Activated CD4-positive, alpha-beta T cell treated with anti-CD3 and anti-CD28 coated beads, Interleukin-2, amount 50 U/mL, for 16 hours (primary cell): ENCODE measurements around the gene CARMIL1.
A peak's percentile ranks its signal among the peaks of the same experiment; 100 is the strongest.
"Not testable (repeated sequence)": the region's sequence is repeated elsewhere in the genome, so short reads cannot be mapped to it uniquely, and the experiment has no call there.

Source experiments
- DNase-seq: peaks from one replicate; pipeline ENCODE4 v3.0.0-alpha.2; 2020

The CARMIL1 gene

DNA sequence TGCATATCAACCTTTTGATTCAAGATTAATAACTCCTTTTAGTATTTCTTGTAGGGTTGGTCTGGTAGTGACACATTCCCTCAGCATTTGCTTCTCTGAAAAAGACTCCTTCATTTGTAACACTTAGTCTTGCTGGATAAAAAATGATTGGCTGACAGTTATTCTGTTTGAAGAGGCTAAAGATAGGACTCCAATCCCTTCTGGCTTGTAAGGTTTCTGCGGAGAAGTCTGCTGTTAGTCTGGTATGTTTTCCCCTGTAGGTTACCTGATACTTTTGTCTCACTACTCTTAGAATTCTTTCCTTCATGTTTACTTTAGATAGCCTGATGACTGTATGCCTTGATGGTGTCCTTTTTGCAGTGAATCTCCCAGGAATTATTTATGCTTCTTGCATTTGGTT is 96.0 kb downstream of the CARMIL1 start:
- no peak for DNase-seq

DNA sequence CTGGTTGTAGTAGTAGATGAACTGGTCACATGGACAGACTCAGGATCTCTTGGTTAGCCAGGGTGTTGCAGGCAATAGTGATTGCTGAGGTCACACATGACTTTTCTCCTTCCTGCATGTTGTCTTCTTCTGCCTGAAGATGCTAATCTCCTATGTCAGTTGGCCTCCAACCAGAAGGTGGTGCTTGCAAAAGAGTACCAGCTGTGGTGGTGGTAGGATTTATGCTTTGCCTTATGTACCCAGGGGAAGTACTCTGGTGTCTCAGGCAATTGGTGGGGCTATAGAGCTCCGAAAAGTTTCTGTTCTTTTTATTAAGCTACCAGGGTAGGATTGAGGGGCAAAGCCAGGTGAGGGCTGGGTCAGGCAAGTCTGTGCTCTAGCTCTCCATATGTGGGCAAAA is 98.5 kb downstream of the CARMIL1 start:
- no peak for DNase-seq

DNA sequence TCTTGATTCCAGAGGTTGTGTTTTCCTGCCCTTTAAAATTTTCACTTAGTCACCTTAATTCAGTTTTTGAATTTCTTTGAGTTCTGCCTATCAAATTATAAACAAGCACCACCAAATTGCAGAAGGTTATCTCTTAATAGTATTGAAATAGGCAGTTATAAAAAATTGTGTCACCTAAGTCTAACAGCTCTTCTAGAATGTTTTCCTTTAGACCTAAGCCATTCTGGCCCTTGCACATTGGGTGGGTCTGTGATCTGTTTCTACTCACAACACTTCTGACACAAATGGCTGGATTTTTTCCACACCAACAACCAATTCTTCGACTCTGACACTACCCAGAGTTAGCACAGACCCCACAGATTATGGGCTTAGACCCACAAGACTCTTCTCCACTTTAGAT is 101.9 kb downstream of the CARMIL1 start:
- DNase-seq: no peak

DNA sequence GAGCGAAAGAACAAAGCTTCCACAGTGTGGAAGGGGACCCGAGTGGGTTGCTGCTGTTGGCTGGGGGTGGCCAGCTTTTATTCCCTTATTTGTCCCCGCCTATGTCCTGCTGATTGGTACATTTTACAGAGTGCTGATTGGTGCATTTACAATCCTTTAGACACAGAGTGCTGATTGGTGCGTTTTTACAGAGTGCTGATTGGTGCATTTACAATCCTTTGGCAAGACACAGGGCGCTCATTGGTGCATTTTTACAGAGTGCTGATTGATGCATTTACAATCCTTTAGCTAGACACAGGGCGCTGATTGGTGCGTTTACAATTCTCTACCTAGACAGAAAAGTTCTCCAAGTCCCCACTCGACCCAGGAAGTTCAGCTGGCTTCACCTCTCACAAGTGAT is 103.3 kb downstream of the CARMIL1 start:
- not testable (repeated sequence) for DNase-seq

DNA sequence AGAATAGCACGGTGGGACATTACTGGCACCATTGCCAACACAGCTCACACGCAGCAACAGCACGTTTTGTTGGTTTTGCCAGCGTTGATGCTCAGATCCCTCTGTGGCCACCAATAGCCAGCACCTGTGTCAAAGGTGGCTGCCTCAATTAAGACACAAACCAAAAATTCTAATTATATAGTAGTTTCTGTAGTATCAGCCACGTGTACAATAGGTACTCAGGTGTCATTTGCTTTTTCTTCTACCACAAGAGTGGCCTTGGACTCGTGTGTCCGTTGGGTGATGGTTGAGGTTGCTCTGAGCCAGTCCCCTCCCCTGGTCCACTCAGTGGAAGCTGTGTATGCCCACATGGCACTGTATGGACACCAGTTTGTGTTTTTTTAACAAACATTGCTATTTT is 105.1 kb downstream of the CARMIL1 start:
- no peak for DNase-seq

DNA sequence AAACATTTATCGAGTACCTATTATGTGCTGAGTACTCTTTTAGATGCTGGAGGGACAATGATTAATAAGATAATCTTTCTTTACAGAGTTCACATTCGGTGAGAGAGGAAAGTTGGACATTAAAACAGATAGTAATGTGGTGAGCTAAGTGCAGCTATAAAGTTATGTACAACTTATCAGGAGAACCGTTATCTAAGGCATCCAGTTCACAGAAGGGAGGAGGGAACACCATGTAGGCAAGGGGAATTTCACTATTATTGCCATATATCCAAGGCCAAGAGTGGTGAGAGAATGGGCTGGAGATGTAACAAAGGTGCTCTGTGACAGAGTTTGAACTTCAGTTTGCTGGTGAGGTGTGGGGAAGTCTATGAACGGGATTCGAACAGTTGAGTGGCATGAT is 105.8 kb downstream of the CARMIL1 start:
- no peak for DNase-seq

DNA sequence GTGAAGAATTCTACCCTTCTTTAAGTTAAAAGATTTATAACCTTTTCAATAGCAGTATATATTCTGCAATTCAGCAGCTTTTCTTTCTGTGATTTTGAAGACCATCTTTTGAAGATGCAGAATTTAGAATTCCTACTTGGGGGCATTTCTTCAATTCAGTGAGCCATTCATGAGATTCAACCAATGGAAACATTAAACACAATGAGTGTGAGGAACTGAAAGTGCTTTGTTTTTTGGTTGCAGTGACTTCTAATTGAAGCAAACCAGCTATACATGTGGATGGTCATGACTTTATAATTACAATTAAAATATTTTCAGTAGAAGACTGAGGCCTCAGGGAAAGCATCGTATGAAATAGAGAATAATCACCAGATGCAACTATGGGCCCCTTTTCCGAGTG is 108.3 kb downstream of the CARMIL1 start:
- no peak for DNase-seq

DNA sequence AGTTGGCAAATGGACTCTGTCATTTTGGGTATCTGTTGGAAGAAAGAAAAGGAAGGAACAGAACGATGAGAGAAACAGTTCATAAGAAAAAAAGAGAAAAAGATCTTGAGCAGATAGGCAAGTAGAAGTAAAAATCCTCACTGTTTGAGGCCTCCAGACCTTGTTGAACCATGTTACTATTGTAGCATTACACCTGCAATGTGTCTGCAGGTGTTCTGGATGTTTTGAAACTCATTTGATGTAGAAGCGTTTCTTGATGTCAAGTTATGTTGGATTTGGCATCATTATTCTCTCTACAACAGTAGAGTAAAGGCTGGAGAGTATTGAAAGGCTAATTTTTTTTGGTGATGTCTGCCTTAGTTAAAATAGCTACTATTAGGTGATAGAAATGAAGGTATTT is 108.7 kb downstream of the CARMIL1 start:
- DNase-seq: no peak

DNA sequence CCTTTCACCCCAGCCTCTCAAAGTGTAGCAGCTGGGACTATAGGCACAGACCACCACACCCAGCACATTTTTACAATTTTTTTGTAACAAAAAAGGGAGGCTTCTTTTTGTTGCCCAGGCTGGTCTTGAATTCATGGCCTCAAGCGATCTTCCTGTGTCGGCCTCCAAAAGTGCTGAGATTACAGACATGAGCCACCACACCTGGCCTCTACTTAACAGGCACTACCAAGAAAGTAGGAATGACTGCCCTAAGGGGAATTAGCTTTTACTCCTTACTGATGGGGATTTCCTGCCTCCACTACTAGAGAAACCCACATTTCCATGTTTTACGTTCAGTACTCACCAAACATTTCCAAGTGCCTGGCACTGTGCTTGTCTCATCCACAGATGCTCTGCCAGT is 109.6 kb downstream of the CARMIL1 start:
- no peak for DNase-seq

DNA sequence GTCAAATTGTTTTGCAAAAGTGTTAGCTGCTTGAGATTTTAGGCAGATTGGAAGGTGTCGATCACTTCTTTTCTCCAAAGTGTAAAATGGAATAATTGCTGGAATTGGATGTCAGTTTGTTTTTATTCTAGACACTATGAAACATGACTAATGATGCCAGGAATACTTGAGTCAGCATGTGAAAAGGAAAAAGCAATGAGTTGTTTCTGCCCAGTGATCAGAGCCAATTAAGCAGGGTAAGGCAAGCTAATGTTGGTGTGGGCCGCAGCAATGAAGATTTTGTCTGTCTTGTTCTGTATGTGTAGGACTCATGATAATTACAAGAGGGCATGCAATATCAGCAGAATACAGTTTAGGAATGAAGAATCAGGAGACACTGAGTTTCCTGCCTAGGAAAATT is 110.3 kb downstream of the CARMIL1 start:
- DNase-seq: no peak

DNA sequence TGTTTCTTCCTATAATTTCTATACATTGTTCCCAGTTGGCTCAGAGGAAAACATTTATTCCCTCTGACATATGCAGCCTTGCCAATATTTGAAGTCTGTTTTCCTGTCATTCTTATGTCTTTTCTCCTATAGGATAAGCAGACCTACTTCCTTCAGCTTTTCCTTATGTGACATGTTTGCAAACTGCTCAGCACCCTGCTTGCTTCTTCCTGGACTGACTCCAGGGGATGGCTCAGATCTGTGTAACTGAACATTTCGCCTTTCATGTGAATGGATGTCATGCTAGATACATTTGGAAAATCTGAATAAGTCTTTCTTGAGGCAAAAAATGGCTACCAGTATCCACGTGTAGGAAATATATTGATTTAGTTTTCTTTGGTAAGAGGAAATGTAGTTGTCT is 113.2 kb downstream of the CARMIL1 start:
- no peak for DNase-seq

DNA sequence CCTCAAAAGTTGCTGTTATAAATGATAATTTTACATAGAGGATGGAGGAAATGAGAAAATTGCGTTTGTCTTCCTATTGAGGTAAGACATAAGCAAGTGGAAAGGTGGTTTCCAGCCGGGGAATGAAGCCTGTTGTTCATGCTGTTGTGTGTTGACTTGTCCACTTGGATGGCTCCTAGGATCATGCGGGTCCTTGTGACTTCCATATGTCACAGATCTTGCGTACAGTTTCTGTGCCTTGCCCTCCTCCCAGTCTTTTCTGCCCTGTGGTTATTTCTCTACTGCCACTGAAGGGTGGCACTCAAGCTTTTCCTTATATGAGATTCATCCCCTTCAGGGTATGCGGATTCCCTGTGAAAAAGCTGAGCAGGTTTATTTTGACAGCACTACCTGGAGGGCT is 116.6 kb downstream of the CARMIL1 start:
- DNase-seq: no peak

DNA sequence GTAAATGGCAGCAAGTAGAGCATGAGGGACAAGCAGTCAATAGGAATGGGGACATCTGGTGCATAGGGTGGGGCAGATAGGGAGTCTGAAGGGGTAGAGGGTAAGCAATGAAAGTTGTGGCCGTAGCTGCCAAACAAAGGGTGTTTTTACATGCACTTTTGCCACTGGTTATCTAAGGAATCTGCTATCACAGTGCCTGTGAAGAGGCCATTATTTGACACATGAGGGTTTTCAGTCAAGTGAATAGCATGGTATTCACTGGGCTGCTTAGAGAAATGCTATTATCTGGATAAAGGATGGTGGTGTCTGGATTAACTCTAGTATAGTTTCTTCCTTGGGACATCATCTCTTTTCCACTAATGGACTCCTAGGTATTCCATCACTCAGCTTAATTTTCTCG is 118.2 kb downstream of the CARMIL1 start:
- DNase-seq: no peak

DNA sequence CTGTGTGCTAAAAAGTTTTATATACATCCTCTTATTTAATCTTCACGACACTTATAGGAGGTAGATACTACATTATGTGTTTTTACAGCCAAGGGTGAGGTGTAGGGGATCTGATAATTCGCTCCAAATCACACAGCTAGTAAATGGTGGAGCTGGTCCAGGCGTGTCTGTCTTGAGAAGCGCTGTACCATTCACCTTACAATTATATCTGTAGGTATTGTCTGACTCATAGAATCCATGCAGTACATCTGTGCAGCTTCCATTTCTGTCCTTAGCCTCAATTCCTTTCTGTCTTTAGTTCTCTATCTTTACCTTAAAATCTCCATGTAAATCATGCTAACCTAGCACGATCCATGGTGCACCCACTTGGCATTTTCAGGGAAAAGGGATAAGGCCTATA is 120.7 kb downstream of the CARMIL1 start:
- DNase-seq: no peak

DNA sequence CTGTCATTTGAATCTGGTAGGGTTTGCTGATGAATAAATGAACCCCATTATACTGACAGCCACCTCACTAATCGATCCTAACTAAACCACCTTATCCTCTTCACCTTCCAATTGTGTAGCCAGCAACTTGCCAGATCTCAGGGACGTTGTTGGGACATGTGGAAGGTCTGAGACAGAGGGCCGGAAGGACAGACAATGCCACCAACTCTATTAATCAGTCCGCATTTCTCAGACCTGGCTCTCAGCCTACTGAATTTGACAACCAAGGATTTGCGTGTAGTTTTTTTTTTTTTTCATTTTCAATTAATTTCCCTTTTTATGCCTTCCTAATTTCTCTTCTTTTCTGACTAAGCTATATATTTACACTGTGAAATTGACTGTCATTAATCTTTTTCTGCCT is 122.5 kb downstream of the CARMIL1 start:
- no peak for DNase-seq

DNA sequence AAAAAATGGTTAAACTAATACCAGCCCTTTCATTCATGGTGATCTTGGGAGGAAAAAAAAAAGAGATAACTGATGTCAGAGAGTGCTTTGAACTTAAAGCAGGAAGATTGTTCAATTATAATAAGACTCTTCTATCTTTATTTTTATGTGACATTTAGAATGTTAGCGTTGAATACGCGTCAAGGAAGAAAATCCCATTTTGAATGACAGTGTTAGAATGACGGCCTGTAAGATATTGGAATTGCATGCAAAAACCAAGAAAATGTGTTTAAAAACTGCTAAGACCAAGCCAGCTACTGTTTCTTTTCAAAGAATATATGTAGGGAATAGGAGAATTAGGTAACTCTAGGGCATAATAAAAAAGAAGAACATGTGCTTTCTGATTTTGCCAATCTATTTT is 123.0 kb downstream of the CARMIL1 start:
- DNase-seq: no peak

DNA sequence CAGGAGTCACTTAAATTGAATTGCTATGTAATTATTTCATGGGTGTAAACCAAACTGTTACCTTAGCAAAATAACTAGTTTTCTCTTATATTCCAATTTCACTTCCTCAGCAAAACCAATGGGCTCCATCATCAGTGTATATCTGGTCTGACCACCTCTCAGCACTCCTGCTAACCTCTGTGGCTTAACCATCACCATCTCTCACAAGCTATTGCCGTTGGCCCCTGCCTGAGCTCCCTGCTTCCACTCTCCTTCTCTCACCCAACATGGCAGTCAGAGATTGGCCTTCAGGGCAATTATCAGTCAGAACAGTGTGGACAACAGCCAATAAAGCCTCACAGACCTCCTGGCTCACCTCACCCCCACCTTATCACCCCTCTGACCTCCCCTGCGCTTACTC is 124.0 kb downstream of the CARMIL1 start:
- DNase-seq: no peak

DNA sequence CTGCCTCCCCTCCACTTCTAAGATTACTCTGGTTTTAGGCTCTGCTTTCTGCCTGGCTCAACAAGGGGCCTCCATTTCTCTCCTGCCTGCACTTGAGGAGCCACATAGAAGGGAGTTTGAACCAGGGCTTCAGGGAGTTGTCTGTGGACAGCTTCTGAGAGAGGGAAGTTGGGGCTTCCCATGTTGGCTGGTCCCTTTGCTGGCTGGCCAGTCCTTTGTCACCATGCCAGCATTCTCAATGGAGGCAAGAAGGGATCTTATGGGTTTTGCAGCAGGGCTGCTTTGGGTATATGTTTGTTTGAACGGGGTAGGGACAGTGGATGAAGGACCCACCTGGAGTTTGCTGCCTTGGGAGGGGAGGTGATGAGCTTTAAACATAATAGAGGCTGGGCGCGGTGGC is 124.9 kb downstream of the CARMIL1 start:
- DNase-seq: no peak

DNA sequence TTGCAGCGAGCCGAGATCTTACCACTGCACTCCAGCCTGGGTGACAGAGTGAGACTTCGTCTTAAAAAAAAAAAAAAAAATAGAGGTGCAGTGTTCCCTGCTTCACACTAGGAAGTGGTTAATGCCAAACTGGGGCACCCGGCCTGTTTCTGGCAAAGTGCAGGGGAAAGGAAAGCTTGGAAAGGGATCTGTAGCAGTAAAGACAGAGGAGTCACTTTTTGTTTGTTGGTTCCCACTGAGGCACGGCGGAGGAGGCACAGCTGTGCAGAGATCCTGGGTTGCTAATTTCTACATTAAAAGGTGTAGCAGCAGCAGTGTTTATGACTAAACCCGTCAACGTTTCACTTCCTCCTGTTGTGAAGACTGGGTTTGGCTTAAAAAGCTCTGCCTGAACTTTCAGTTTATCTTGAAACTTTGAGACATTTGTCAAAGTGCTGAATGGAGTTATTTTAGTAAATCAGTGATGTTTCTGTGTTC is 125.6 kb downstream of the CARMIL1 start:
- peak; percentile 73 for DNase-seq

DNA sequence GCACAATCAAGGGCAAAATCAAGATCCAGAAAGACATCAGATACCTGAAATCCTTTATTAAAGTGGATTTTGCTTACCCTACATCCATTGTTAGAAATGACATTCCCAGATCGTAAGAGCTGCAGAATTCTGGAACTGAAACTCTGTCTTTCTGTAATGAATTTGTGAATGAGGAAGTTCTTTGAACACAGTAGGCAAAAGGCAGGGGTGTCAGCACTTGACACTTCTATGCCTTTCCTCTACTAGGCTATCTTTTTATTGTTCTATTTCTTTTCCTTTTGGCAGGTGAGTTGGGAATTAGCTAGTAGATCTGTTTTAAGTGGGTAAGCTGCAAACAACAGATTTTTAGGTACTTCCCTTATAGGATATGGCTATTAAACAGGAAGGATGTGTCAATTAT is 126.3 kb downstream of the CARMIL1 start:
- no peak for DNase-seq

DNA sequence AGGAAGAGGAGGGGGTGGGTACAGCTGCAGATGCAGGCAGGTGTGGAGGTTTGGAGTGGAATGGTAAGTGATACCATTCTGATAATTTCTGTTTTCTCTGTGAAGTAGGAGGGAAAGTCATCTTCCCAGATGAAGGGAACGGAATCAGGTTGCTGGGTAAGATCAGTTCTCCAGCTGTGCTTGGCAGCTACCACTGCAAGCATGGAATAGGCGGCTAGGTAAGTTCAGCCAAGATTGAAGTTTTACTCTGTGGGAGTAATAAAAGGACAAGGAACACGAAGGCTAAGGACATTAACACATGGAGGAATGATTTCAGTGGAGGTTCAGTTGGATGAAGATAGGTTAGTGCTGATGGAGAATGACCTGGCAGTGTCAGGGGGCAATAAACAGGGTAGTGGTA is 128.3 kb downstream of the CARMIL1 start:
- DNase-seq: no peak

DNA sequence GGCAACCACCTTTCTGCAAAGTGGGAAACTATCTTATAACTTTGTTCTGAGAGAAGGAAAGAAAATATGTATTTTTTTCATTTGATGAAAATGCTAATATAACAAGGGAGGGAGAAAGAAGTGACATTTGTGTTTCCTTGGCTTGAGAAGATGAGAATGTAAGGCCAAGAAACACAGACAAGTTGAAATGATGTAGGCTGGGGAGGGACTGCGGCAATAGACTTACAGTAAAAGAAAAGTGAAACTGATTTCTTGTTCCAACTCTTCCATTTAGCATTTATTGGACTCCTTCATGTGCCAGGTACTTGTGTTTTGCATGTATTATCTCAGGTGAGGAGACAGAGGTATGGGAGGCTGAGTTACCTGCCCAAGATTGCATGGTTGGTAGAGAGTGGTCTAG is 130.9 kb downstream of the CARMIL1 start:
- no peak for DNase-seq

DNA sequence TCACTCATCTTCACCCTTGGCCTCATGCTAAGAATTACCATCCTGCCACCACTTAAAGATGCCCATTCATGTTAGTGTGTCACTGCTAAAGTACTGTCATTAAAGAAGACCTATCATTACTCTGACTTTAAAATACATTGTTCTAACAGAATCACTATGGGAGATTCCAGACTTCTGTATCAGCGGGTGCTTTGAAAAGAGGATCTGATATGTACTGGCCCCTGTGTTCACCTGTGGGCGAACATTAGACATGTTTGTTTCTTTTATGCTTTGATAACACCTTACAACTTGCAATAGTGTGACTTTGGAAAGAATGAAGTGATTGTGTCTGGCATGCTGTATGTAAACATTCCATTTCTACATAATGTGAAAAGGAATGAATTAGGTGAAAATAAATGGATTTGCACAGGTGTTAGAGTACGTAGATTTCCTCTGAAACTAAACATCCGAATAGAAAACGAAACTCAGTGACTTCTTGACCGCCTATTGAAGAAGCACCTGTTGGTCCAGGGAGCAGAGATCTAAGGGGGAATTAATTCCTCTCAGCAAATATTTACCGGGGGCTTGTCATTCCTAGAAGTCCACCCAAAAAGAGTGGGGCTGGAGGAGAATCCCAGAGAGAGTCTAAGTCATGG is 132.3 kb downstream of the CARMIL1 start:
- DNase-seq: no peak

DNA sequence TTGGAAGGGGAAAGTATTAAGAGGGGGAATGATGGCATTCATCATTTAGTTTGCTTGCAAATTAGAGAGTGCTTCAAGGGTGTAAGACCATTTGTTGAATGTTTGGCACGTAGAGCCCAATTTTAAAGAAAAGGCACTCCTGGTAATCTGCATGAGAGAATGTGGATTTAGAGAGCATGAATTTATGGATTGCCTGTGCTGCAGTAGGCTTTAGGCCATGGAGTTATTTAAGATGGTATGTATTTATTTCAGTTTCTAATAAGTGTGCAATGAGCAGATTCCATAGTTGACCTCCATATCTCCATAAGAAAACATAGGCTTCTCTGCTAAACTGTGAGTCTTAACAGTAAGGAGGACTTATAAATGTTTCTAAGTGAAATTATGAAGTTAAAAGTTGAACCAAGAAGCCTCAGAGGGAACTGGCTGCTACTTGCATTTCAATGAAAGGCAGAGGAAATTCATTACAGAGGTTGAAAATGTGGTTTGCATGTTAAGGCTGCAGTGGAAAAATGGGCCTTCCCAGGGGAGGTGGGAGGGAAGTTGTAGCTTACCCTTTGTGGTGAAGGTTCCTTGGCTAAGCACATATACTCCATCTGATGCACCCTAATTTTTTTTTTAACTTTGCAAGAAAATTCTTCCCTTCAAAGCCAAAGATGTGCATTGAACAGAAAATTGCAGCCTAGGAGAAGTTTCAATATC is 134.2 kb downstream of the CARMIL1 start:
- no peak for DNase-seq

DNA sequence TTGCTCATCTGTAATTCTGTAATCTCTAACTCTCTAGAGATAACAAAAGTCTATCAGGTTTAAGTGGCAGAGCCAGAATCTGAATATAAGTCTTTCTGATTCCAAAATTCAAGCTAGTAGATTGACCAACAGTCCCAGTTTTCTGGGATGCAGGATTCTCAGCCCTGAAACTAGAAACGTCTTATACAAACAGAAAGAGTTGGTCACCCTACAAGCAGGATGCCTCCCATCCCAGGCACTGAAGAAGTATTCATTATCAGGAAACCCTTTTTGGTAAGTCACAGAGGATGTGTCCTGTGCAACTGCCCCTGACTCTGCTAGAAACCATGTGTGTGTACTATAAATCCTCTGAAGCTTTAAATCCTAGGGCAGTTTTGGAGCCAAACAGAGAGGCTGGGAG is 135.0 kb downstream of the CARMIL1 start:
- no peak for DNase-seq
